Hepatocyte (in vitro differentiated cells): Measurements from ENCODE around the gene LRRC51.

Experiments
- EZH2 ChIP-seq: fragments of 200-600 bp; sonication (generic); IDR thresholded peaks from 2 replicates; pipeline ENCODE4 v1.6.1; 2016; ENCODE audit warnings: antibody characterized with exemption, mild to moderate bottlenecking, borderline replicate concordance
- EZH2phosphoT487 ChIP-seq: fragments of 200-600 bp; sonication (generic); IDR thresholded peaks from one replicate; pipeline ENCODE4 v1.6.1; 2018; ENCODE audit warnings: antibody characterized with exemption, mild to moderate bottlenecking, low read depth, moderate library complexity; ENCODE audit not compliant: unreplicated experiment, severe bottlenecking
- TF ChIP-seq, protein P1 (sequence below): fragments of 200-600 bp; sonication (generic); IDR thresholded peaks from 2 replicates; pipeline ENCODE4 v1.5.1; 2016; ENCODE audit warnings: antibody characterized with exemption, mild to moderate bottlenecking; ENCODE audit not compliant: poor library complexity

DNA sequence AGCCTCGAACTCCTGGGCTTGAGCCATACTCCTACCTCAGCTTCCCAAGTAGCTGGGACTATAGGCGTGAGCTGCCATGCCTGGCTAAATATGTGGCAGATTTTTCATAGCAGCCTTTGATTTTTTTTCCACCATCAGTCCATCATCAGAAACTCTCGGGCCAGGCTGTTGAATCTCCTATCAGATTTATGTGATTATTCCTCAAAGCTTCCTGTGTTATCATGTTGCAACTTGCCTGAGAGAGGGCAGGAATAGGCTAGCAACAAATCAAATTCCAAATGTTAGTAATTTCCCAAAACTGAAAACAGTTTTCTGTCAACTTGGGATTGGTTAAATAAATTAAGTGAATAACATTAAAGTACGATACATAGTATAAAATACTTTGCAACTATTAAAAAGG, 3.4 kb downstream of the LRRC51 start:
- TF ChIP-seq EZH2 (no peak), EZH2phosphoT487 (no peak)
- TF ChIP-seq, protein P1, sequence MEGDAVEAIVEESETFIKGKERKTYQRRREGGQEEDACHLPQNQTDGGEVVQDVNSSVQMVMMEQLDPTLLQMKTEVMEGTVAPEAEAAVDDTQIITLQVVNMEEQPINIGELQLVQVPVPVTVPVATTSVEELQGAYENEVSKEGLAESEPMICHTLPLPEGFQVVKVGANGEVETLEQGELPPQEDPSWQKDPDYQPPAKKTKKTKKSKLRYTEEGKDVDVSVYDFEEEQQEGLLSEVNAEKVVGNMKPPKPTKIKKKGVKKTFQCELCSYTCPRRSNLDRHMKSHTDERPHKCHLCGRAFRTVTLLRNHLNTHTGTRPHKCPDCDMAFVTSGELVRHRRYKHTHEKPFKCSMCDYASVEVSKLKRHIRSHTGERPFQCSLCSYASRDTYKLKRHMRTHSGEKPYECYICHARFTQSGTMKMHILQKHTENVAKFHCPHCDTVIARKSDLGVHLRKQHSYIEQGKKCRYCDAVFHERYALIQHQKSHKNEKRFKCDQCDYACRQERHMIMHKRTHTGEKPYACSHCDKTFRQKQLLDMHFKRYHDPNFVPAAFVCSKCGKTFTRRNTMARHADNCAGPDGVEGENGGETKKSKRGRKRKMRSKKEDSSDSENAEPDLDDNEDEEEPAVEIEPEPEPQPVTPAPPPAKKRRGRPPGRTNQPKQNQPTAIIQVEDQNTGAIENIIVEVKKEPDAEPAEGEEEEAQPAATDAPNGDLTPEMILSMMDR: no peak
